Measurements from ENCODE around the gene DHCR7.

DHCR7 gene

DNA sequence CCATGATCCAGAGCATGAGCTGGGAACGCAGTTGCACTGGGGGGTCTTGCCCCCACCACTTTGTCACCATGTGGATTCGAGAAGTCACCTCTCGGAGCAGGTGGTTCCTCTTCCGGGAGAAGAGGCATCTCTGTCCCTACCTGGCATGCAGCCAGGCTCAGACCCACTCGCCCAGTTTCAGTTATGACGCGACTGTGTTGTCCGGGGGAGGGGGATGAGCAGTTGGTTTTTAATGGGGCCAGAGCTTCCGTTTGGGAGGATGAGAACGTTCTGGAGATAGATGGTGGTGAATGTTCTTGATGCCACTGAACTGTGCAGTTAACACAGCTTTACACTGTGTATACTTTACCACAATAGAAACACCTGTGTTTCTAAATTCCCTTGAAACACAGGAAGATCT, 41.5 kb downstream of the DHCR7 start:
- DNase-seq = no peak

GRCh38 chr11:71404209-71404608, 44.0 kb downstream of the DHCR7 start:
- no peak for DNase-seq

- DNase-seq = no peak
These were observed 45.3 kb downstream of the DHCR7 start for GRCh38 chr11:71402878-71403277.

GRCh38 chr11:71400216-71400615, 48.0 kb downstream of the DHCR7 start:
- no peak for DNase-seq

DNA sequence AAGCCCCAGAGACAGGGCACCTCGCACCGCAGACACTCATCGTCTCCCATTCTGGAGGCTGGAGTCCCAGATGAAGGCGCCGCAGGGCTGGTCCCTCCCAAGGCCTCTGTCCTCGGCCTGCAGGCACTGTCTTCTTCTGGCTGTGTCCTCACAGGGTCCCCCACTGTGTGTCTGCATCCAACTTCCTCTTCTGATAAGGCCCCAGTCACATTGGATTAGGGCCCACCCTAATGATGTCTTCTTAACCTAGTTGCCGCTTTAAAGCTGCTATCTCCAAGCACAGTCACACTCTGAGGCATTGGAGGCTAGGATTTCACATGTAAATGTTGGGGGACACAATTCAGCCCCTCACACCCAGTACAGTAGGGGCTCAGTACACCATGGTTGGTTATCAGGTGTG, 48.9 kb downstream of the DHCR7 start:
- no peak for DNase-seq

- DNase-seq = no peak
These were observed 50.2 kb downstream of the DHCR7 start for GRCh38 chr11:71397961-71398360.

DNA sequence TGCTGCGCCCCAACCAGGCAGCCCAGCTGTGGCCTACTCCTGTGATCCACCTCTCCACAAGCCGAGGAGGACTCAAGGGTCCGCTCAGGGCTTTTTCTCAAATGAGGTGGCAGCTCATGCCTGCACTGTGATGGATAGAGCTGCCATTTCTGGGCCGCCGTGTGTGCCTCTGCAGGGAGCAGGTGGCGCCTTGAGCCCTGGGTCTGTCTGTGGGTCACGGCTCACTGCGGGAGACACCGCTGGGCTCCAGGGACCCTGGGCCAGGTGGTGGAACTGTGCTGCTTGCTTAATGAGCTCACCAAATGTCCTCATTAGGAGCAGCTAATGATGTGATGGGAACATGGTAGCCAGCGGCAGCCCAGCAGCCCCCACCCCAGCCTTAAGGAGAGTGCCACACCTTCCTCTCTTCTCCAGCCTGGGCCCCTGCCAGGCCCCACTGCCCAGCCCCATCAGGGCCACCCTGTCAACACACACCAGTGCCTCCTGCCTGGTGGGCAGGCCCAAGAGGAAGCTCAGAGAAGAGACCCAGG, 50.8 kb downstream of the DHCR7 start:
- no peak for DNase-seq

DNA sequence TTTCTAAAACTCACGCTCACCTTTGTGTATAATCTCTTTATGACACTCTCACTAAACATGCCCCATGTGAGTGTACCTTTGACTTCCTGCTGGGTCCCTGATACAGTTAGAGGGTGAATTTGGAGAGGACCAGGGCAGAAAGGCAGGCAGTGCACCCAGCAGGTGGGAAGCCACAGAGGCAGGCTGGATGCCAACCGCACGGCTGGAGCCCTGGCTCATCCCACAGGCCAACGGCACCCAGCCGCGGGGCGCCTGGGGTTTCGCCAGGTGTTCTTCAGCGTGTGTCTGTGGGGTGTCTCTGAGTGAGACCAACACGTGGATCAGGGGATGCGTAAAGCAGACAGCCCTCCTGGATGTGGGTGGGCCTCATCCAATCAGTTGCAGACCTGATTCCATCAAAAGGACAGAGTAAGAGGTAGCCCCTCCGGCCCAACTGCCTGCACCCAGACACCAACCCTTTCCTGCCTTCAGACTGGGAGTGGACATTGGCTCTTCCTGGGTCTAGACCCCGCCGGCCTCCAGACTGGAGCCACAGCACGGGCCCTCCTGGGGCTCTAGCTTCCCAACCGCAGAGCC, 51.6 kb downstream of the DHCR7 start:
- no peak for DNase-seq

DNA sequence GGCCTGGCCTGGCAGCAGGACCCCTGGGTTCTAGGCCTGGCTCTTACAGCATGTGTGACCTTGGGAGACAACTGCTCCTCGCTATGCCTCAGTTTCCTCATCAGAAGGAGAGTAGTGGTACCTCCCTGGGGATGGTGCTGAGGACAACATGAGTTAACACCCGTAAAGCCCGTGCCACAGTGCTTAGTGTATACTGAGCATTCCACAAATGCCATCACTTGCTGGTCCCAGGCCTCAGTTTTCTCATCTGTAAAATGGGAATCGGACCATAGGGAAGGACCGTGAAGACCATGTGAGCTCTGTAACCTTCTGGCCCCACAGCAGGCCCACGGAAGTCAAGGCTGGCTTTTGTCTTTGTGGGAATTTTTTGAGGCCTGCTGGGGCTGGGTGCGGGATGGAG, 52.4 kb downstream of the DHCR7 start:
- no peak for DNase-seq

- no peak for DNase-seq
These were observed 53.0 kb downstream of the DHCR7 start for GRCh38 chr11:71395263-71395560.

GRCh38 chr11:71393283-71393682, 54.9 kb downstream of the DHCR7 start:
- DNase-seq = no peak

GRCh38 chr11:71391796-71392195, 56.4 kb downstream of the DHCR7 start:
- DNase-seq = no peak

GRCh38 chr11:71391352-71391751, 56.8 kb downstream of the DHCR7 start:
- DNase-seq = no peak

DNA sequence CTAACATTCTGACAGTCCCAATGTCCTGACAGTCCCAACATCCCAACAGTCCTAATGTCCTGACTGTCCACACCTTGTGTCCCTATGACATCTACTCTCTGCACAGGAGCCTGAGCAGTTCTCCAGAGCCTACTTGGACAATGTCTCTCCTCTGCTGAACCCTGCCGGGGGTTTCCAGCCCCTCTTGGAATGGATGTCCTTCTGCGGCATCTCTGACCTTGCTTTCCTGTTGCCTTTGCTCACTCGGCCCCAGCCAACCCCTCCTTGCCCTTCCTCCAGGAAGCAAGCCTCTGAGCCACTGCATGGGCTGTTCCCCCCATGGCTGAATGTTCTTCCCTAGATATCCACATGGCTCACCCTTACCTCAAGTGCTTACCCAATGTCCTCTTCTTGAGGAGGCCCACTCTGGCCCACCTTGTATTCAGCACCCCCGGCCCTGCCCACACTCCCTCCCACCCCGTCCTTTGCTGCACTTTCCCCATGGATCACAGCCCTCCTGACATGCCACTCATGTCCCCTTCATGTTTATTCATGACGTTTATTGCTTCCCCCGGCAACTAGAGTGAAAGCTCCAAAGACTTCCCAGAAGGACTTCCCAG, 59.5 kb downstream of the DHCR7 start:
- DNase-seq = no peak

DNA sequence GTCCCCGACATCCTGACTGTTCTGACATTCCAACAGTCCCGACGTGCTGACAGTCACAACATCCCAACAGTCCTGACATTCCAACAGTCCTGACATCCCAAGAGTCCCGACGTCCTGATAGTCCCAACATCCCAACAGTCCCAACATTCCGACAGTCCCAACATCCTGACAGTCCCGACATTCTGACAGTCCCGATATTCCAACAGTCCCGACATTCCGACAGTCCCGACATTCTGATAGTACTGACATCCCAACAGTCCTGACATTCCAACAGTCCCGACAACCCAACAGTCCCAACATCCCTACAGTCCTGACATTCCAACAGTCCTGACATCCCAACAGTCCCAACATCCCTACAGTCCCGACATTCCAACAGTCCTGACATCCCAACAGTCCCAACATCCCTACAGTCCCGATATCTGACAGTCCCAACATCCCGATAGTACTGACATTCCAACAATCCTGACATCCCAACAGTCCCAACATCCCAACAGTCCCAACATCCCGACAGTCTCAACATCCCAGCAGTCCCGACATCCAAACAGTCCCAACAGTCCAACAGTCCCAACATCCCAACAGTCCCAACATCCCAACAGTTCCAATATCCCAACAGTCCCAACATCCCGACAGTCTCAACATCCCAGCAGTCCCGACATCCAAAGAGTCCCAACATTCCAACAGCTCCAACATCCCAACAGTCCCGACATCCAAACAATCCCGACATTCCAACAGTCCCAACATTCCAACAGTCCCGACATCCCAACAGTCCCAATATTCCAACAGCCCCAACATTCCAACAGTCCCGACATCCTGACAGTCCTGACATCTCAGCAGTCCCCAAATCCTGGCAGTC, 60.2 kb downstream of the DHCR7 start:
- DNase-seq = no peak

- DNase-seq = no peak
These were observed 61.0 kb downstream of the DHCR7 start for GRCh38 chr11:71387200-71387599.

DNA sequence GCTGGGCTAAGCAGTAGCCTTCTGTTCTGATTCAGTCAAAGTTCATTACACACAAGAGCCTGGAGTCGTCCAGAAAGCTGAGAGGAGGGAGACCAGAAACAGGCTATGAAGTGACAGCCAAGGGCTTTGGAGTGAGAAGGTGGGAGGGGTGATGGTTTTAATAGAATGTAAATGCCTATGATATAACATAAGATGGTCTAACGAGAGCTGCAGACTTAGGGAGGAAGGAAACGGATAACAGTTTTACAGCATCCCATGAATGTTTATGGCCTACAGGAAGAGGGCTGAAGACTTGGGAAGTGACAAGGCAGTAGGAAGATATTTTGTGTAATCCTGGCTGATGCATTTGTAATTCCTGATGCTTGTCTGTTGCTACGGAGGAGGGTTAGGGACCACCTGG, 62.0 kb downstream of the DHCR7 start:
- DNase-seq = no peak

DNA sequence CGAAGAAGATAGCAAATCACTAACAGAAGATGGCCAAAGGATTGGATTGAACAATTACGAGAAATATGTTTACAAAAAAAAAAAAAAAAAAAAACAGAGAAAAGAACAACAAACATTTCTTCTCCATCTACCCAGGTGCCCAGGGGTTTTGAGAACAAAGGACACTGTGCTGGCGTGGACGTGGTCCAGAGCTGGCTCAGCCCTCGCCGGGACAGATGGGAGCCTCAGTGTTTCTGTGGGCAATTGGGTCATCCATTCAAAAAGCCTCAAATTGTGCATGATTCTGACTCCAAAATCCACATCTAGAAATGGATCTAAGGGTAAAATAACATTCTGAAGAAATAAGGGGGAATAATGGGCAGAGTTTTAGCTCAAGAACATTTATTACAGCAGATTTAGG, 63.1 kb downstream of the DHCR7 start:
- no peak for DNase-seq

DNA sequence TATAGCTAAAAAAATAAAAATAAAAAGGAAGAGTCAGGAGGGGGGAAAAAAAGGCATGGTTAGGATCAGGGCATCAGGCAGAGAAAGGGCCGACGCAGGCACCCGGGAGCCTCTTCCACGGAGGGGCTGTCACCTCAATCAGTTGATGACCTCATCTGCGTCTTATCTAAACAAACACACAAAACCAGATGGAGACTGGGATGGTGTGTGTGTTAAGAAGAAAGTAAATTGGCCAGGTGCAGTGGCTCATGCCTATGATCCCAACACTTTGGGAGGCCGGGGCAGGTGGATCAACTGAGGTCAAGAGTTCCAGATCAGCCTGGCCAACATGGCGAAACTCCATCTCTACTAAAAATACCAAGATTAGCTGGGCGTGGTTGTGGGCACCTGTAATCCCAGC, 63.6 kb downstream of the DHCR7 start:
- no peak for DNase-seq
